Adrenal gland (tissue), 5 donors: ENCODE measurements around the gene LIMS4.
"Not testable (repeated sequence)": the region's sequence is repeated elsewhere in the genome, so short reads cannot be mapped to it uniquely, and the experiment has no call there.

Experiments used
- CTCF ChIP-seq, 6 experiments: fragments of 450-650 bp in 4 of 6; fragments of 200-600 bp in 2 of 6; sonication (generic) in 1 of 6; IDR thresholded peaks; 1 replicate in 5 of 6; 2 replicates in 1 of 6; pipeline versions ENCODE4 v1.5.1 to v1.8.0; 2016 to 2021; ENCODE audit warnings: antibody characterized with exemption in 6 of 6, mild to moderate bottlenecking in 2 of 6, moderate library complexity in 1 of 6
- POLR2A ChIP-seq, 2 donors: fragments of 450-650 bp; IDR thresholded peaks; one replicate each; pipeline ENCODE4 v1.6.1; 2017; ENCODE audit warnings: antibody characterized with exemption in 2 of 2, mild to moderate bottlenecking in 2 of 2, moderate library complexity in 1 of 2
- donor health status: DM: no; HTN: no; CAD: no.

GRCh38 chr2:110423574-110423962 lies 49.0 kb downstream of the LIMS4 start:
- not testable (repeated sequence) for TF ChIP-seq CTCF, POLR2A (IDR thresholded peaks at IDR 0.05)
